NCI-H2107 treated with DMSO at 0.1 percent for 48 hours (cell line): ENCODE results near the gene OTUD4.

Experiments used
- DNase-seq: peaks from one replicate; lab custom pipeline; 2025; ENCODE audit not compliant: unreplicated experiment; lab: John Stamatoyannopoulos, UW

OTUD4 gene

GRCh38 chr4:145130788-145131399 lies 49.5 kb downstream of the OTUD4 start:
- DNase-seq: no peak

- DNase-seq: no peak
Measured at GRCh38 chr4:145130130-145130529, 50.3 kb downstream of the OTUD4 start.

DNA sequence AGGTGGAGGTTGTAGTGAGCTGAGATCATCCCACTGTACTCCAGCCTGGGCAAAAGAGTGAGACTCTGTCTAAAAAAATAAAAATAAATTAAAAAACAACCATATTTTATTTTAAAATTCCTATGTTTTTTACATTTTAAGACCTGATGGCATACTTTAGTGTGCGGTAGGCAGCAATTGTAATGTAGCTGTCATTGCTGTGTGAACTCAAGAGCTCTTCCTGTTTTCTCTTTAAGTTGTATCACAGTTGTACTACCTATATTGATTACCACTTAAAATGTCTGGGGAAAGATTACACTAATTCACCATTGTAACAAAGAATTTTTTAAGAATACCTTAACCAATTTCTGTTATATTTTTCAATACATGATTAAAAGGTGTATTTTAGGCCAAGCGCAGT lies 55.0 kb downstream of the OTUD4 start:
- DNase-seq: no peak

GRCh38 chr4:145108128-145108527 lies 72.3 kb downstream of the OTUD4 start:
- DNase-seq: no peak

DNA sequence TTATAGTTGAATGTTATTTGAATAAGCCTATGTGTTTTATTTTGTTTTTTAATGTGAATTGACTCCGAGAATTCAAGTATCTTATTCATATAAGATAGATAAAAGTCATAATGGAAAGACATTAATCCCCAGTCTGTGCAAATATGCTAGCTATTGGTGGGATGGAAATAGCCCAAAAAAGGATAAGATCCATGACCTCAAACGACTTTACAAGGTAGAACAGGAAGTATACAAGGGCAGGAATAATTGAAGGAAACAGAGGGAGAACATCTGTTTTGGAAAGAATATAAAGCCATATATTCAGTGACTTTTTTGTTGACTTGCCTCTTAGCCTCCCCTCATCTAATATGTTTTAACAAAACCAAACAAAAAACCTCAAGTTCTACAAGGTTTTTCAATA lies 73.3 kb downstream of the OTUD4 start:
- DNase-seq: no peak

DNA sequence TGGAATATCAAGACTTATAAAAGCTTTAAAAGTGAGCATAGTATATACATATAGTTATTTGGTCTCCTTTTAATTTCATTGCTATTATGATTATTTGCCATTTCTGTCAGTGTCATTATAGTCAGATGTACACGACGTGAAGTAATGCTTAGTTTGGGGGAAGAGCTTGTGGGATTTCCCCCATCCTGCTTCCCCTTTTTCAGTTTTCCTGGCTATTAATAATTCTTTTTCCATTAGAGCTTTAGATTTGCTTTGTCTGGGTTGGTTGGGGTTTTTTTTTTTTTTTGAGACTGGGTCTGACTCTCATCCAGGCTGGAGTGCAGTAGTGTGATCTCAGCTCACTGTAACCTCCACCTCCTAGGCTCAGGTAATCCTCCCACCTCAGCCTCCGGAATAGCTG lies 76.9 kb downstream of the OTUD4 start:
- no peak for DNase-seq

DNA sequence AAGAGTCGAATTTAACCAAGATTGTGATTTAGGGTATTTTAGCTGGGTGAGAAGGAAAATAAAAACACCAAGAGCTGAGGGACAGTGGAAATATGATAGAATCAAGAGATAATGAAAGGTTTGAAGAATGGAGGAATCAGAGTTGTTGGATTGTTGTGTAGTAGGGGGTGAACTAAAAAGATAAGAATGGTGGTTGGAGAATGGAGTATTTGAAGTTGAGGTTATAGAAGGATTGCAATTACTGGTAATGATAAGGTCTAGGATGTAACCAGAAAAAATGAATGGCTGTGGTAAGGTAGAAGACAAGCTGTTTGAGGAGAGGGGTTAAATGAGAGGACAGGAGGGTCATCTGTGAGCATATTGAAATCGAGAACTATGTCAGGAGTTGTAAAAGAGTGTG lies 77.8 kb downstream of the OTUD4 start:
- no peak for DNase-seq

GRCh38 chr4:145101091-145101490 lies 79.3 kb downstream of the OTUD4 start:
- DNase-seq: no peak

- DNase-seq: no peak
Measured at GRCh38 chr4:145099653-145100052, 80.7 kb downstream of the OTUD4 start.

- DNase-seq: no peak
Measured at GRCh38 chr4:145098675-145099037, 81.7 kb downstream of the OTUD4 start.

DNA sequence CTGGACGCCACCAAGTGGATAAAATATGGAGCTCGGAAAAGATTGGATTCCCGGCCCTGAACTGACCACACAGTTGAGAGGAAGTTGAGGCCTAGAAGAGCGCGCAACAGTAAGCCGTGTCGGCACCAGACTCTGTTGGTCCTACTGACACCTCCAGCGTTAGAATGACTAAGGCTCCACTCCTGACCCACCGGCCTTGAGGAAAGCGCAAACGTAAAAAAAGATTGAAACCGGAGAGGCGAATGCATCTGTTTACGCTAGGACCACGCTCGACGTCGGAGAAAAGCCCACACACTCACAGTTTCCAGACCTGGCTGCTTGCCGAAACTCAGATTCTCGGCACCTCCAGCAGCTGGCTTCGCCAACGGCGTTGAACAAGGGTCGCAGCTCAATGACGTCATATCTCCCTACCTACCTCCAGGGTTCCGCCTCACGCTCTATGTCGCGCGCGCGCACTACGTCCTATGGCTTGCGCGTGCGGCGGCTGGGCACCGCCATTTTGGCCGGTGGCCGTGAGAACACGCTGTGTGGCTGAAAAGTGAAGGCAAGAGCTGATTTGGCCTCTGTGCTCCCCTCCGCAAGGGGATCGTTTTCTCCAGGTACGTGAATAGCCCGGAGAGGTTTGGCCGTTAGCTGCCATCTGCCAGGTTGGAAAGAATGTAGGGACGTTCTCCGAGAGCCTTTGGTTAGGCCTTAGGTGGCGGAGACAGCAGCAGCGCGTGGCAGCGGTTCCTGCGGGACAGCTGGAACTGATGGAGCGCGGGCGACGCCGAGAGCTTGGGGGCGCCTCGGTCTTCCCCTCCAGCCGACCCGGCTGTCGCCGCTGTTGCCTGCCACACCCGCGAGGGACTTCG lies 82.3 kb downstream of the OTUD4 start, which contains the start of the genes ABCE1 and ANAPC10:
TSS of gene ABCE1 (plus strand) at position 491 of the 854 bp plus-strand sequence. CDS start 6,102 bp downstream, outside the sequence.
TSS of gene ANAPC10 (minus strand) at position 376 of the 854 bp plus-strand sequence. CDS start 2,097 bp downstream, outside the sequence.
- peak; percentile 80 for DNase-seq

- DNase-seq: no peak
Measured at GRCh38 chr4:145097331-145097820, 83.0 kb downstream of the OTUD4 start.

DNA sequence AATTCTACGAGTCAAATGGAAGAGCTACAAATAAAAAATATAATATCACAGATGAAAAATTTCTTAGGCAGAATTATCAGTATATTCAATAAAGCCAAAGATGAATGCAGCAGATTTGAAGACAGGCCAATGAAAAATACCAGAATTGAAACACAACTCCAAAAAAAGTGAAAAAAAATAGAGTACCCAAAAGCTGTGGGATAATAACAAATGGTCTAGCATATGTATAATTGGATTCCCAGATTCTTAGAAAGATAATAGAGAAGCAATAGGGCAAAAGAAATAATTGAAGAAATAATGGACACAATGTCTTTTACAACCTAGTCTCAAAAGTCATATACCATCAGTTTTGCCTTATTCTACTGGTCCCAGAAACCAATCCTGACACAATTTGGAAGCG lies 86.8 kb downstream of the OTUD4 start:
- DNase-seq: no peak

GRCh38 chr4:145090380-145090779 lies 90.0 kb downstream of the OTUD4 start:
- no peak for DNase-seq

- DNase-seq: no peak
Measured at GRCh38 chr4:145083891-145084605, 96.3 kb downstream of the OTUD4 start.
